ENCODE data around the gene PMF1. TPM values are rescaled to one million over a fixed set of nuclear protein-coding genes. Genes with fewer than 3 reads are reported as not detected.

Gene PMF1
- total and polyA plus RNA-seq, 2 donors from 2014 or later: 65.6 to 110 TPM

DNA sequence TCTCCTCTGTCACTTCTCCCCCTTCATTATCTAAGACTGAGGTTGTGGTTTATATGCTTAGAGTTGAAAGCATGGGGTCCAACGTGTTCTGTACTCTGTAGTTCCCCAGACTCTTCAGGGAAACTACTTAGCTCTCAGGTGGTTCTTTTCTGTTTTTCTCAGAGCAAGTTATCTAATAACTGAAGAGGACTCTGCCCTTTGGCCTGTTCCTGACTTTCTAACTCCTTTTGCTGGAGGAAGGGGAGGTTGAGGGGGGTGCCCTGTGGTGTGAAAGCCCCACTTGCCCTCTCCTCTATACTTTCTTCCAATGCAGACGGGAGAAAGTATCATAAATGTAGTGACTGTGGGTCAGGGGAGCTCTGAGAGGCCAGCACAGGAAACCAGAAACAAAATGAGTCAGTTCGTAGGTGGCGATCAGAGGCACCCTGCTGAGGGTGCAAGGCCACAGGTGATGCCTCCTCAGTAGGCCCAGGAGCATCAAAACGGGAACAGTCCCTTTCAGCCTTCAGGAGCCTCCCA lies 13.9 kb upstream of the PMF1 start:
- Histone ChIP-seq H3K9ac (ENCODE audit: low read length in 3 of 3) (no peak overlapping the region), H3K4me1 (ENCODE audit: control insufficient read depth in 2 of 3, insufficient read depth in 2 of 3, low read depth in 1 of 3, low read length in 3 of 3) (peaks cover 0 to 37% (median 23%) of the 10 kb centered on the region in 3 donors), H3K27ac (ENCODE audit: low read depth in 2 of 2, low read length in 2 of 2) (peak overlapping the region; percentile 23 to 65), H3K9me3 (ENCODE audit: control insufficient read depth in 2 of 3, insufficient read depth in 1 of 3, low read length in 3 of 3) (no peaks in the 10 kb centered on the region), H3K4me3 (ENCODE audit: low read length in 3 of 3) (peak overlapping the region in 1 of 3 donors; percentile 22), H3K36me3 (ENCODE audit: control insufficient read depth in 2 of 3, insufficient read depth in 3 of 3, low read length in 3 of 3) (peaks cover 3 to 18% (median 3%) of the 10 kb centered on the region in 3 donors), H3K27me3 (ENCODE audit: control insufficient read depth, insufficient read depth, low read length) (no peaks in the 10 kb centered on the region)
- DNase-seq (peak in 2 of 5 donors; percentile 10 to 31), FAIRE-seq (no peak)
- intact Hi-C loops (cut with DNase I): no loop called here
- TF ChIP-seq CTCF (IDR thresholded peaks at IDR 0.05; ENCODE audit: borderline replicate concordance, extremely low read depth, insufficient read depth): no peak

GRCh38 chr1:156200044-156200443 lies 12.8 kb upstream of the PMF1 start:
- Histone ChIP-seq H3K4me3 (ENCODE audit: low read length in 3 of 3) (no peak overlapping the region), H3K9ac (ENCODE audit: low read length in 3 of 3) (no peak overlapping the region), H3K9me3 (ENCODE audit: control insufficient read depth in 2 of 3, insufficient read depth in 1 of 3, low read length in 3 of 3) (no peaks in the 10 kb centered on the region), H3K4me1 (ENCODE audit: control insufficient read depth in 2 of 3, insufficient read depth in 2 of 3, low read depth in 1 of 3, low read length in 3 of 3) (peaks cover 0 to 37% (median 19%) of the 10 kb centered on the region in 3 donors), H3K27me3 (ENCODE audit: control insufficient read depth, insufficient read depth, low read length) (no peaks in the 10 kb centered on the region), H3K27ac (ENCODE audit: low read depth in 2 of 2, low read length in 2 of 2) (no peak overlapping the region), H3K36me3 (ENCODE audit: control insufficient read depth in 2 of 3, insufficient read depth in 3 of 3, low read length in 3 of 3) (peaks cover 3 to 18% (median 3%) of the 10 kb centered on the region in 3 donors)
- no peak for TF ChIP-seq CTCF (IDR thresholded peaks at IDR 0.05; ENCODE audit: borderline replicate concordance, extremely low read depth, insufficient read depth)
- FAIRE-seq (no peak), DNase-seq (no peak)
- intact Hi-C loops (cut with DNase I): no loop called here

DNA sequence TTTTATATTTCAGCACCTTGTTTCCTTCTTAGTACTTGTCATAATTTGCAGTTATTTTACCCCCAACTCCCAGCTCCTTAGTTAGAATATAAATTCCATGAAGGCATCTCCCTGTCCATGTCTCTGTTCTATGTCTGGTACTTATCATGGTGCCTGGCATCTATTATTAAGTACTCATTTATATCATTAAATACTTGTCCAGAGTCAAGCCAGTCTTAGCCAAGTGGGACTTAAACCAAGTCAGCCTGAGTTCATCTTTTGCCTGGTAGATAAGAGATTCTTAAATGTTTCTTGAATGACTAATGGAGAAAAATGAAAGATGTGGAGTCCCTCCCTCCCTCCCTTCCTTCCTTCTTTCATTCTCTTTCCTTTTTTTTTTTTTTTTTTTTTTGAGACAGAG lies 9.5 kb upstream of the PMF1 start:
- H3K4me3 ChIP-seq (ENCODE audit: low read length in 3 of 3): no peak overlapping the region
- H3K36me3 ChIP-seq (ENCODE audit: control insufficient read depth in 2 of 3, insufficient read depth in 3 of 3, low read length in 3 of 3): peaks cover 0 to 38% (median 8%) of the 10 kb centered on the region in 3 donors
- H3K4me1 ChIP-seq (ENCODE audit: control insufficient read depth in 2 of 3, insufficient read depth in 2 of 3, low read depth in 1 of 3, low read length in 3 of 3): peaks cover 0 to 24% (median 13%) of the 10 kb centered on the region in 3 donors
- intact Hi-C loops (cut with DNase I): no loop called here
- DNase-seq (no peak), FAIRE-seq (no peak)
- H3K27me3 ChIP-seq (ENCODE audit: control insufficient read depth, insufficient read depth, low read length): no peaks in the 10 kb centered on the region
- H3K9me3 ChIP-seq (ENCODE audit: control insufficient read depth in 2 of 3, insufficient read depth in 1 of 3, low read length in 3 of 3): no peaks in the 10 kb centered on the region
- H3K27ac ChIP-seq (ENCODE audit: low read depth in 2 of 2, low read length in 2 of 2): no peak overlapping the region
- no peak for TF ChIP-seq CTCF (IDR thresholded peaks at IDR 0.05; ENCODE audit: borderline replicate concordance, extremely low read depth, insufficient read depth)
- H3K9ac ChIP-seq (ENCODE audit: low read length in 3 of 3): no peak overlapping the region

DNA sequence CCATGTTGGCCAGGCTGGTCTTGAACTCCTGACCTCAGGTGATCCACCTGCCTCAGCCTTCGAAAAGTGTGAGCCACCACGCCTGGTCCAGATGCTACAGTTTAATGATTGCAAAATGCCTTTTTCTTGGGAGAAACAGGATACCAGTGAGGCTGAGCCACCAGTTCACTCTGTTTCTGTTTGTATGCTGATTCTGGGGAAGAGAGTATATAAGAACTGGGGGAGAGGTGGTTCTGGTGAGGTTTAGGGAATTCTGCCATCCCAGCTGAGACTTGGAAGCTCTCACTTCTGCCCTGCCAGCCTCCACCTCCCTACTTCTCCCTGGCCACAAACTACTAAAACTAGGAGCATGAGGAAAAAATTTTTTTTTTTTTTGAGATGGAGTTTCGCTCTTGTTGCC lies 8.1 kb upstream of the PMF1 start:
- Histone ChIP-seq H3K36me3 (ENCODE audit: control insufficient read depth in 2 of 3, insufficient read depth in 3 of 3, low read length in 3 of 3) (peaks cover 0 to 43% (median 15%) of the 10 kb centered on the region in 3 donors), H3K27ac (ENCODE audit: low read depth in 2 of 2, low read length in 2 of 2) (no peak overlapping the region), H3K27me3 (ENCODE audit: control insufficient read depth, insufficient read depth, low read length) (no peaks in the 10 kb centered on the region), H3K4me3 (ENCODE audit: low read length in 3 of 3) (no peak overlapping the region), H3K4me1 (ENCODE audit: control insufficient read depth in 2 of 3, insufficient read depth in 2 of 3, low read depth in 1 of 3, low read length in 3 of 3) (peaks cover 0 to 18% (median 8%) of the 10 kb centered on the region in 3 donors), H3K9me3 (ENCODE audit: control insufficient read depth in 2 of 3, insufficient read depth in 1 of 3, low read length in 3 of 3) (no peaks in the 10 kb centered on the region), H3K9ac (ENCODE audit: low read length in 3 of 3) (no peak overlapping the region)
- no peak for DNase-seq
- TF ChIP-seq CTCF (IDR thresholded peaks at IDR 0.05; ENCODE audit: borderline replicate concordance, extremely low read depth, insufficient read depth): no peak
- FAIRE-seq: no peak
- intact Hi-C loops (cut with DNase I): no loop called here

Measured in kidney (tissue), 14 donors.